GM06990 (cell line): Measurements from ENCODE around the gene NINL.

ENCODE experiments used
- DNase-seq: peaks from one replicate; pipeline ENCODE4 v3.0.0-alpha.2; 2011; ENCODE audit not compliant: insufficient read length; ENCODE audit errors: extremely low read depth
- H3K27me3 ChIP-seq: replicated peaks from 2 replicates; pipeline ENCODE4 v1.6.0; 2011; ENCODE audit warnings: low read length; ENCODE audit not compliant: control insufficient read depth, insufficient read depth
- H3K36me3 ChIP-seq: 2 replicates; pipeline ENCODE4 v1.5.1; 2011; ENCODE audit warnings: low read length; ENCODE audit not compliant: control insufficient read depth, insufficient read depth
- H3K4me3 ChIP-seq: replicated peaks from 2 replicates; pipeline ENCODE4 v1.5.1; 2011; ENCODE audit warnings: low read depth, mild to moderate bottlenecking, control low read depth, low read length
- TF ChIP-seq, protein P1 (sequence below): IDR thresholded peaks from 2 replicates; pipeline ENCODE4 v1.5.1; 2011; ENCODE audit warnings: low read length, control low read depth, mild to moderate bottlenecking, inconsistent platforms; ENCODE audit not compliant: insufficient read depth, poor library complexity, severe bottlenecking

NINL gene

DNA sequence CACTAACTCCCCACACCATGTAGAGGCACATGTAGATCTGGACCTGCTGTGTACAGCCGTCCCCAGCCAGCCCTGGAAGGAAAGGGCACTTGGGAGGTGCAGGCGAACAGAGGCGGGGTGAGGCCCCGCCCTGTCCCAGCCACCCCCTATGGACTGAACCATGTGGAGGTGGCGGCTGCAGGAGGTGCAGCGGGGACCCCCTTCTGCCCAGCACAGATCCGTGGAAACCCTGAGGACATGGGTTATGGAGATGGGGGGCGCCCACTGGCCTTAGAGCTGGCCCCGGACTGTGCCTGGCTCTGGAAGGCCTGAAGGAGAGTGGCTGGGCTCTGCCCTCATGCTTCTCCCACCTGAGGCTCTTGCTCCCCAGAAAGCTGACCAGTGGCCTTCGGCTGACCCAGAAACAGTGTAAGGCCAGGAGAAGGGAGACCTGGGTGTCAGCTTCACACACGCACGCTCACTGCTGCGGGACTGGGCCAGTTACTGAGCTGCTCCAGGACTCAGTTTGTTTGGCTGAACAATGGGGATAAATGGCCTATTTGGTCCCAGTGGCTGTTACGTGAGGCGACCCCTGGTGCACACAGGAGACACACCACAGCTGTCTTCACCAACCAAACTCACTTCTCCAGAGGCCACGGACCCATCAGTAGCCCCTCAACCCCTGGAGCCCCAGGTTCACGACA lies 90.7 kb downstream of the NINL start:
- no peaks in the 10 kb centered on the region for H3K36me3 ChIP-seq
- DNase-seq, result no peak
- TF ChIP-seq, protein P1, sequence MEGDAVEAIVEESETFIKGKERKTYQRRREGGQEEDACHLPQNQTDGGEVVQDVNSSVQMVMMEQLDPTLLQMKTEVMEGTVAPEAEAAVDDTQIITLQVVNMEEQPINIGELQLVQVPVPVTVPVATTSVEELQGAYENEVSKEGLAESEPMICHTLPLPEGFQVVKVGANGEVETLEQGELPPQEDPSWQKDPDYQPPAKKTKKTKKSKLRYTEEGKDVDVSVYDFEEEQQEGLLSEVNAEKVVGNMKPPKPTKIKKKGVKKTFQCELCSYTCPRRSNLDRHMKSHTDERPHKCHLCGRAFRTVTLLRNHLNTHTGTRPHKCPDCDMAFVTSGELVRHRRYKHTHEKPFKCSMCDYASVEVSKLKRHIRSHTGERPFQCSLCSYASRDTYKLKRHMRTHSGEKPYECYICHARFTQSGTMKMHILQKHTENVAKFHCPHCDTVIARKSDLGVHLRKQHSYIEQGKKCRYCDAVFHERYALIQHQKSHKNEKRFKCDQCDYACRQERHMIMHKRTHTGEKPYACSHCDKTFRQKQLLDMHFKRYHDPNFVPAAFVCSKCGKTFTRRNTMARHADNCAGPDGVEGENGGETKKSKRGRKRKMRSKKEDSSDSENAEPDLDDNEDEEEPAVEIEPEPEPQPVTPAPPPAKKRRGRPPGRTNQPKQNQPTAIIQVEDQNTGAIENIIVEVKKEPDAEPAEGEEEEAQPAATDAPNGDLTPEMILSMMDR, result no peak
- no peak overlapping the region for H3K4me3 ChIP-seq
- H3K27me3 ChIP-seq, result no peaks in the 10 kb centered on the region; the same call in 1 of the 2 replicates

DNA sequence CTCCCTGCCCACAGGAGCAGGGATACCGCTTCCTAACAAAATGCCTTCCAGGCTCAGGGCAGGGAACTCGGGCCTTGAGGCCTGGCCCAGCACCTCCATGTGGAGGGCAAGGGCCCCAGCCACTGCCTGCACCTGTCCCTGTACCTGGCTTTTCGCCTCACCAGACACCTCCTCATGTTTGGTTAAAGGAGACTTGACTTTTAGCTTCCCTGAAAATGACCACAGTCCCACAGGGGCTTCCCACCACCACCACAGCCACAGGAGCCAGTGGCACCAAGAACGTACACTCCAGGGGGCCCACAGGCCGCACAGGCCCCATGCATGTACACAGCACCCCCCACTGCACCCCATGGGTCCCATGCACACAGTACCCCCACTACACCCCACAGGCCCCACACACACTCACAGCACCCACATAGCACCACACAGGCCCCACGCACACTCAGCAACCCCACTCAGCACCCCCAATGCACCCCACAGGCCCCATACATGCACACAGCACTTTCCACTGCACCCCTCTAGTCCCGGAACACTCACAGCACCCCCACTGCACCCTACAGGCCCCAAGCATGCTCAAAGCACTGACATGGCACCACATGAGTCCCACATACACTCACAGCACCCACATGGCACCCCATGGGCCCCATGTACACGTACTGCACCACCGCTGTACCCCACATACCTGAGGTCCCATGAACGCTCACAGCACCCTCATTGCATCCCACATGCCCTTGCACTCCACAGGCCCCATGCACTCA lies 91.4 kb downstream of the NINL start:
- Histone ChIP-seq H3K4me3 (no peak overlapping the region), H3K36me3 (no peaks in the 10 kb centered on the region), H3K27me3 (no peaks in the 10 kb centered on the region; the same call in 1 of the 2 replicates)
- DNase-seq, result no peak
- TF ChIP-seq, protein P1, result no peak

DNA sequence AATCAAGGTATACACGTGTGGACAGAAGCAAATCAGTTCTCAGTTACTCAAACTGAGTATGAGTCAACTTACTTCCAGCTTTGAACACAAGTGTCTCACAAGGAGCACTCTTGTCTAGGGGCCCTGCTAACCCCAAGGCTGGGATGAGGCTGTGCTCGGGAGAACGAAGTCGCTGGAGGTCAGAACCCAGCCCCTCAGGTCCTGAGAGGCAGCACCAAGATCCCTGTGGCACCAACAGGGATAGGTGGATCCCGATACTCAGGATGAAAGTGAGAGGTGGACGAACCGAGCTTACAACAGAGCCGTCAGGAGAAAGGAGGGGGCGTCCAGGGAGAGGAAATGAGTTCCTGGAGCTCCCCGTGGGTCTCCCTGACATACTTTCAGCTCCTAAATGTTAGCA lies 92.2 kb downstream of the NINL start:
- H3K27me3 ChIP-seq, result no peaks in the 10 kb centered on the region; the same call in 1 of the 2 replicates
- no peak overlapping the region for H3K4me3 ChIP-seq
- DNase-seq, result no peak
- H3K36me3 ChIP-seq, result no peaks in the 10 kb centered on the region
- TF ChIP-seq, protein P1, result no peak

DNA sequence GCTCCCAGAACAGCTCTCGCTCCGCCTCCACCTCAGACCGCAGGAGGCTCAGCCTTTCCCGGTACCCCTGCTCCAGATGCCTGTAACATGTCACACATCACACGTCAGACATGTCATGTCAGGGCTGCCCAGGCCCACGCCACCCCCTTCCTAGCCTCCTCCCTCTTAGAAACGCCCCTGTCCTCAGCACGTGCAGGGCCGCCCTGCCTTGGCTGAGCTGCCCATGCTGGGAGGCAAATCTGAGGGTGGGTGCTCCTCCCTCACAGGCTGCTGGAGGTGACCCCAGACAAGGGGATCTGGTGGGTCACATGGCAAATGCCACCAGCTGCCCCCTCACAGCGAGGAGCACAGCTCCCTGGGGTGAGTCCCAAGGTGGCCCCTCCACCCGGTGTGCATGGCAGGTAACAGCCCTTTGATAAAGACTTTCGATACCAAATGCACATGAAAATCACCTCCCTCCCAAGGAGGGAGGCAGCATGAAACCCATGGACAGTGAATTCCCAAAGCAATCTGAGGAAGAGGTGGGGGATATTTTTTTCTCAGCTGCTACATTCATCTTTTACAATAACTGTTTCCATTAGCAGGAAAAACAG lies 93.8 kb downstream of the NINL start:
- TF ChIP-seq, protein P1, result no peak
- DNase-seq, result no peak
- Histone ChIP-seq H3K4me3 (no peak overlapping the region), H3K36me3 (no peaks in the 10 kb centered on the region), H3K27me3 (no peaks in the 10 kb centered on the region)

DNA sequence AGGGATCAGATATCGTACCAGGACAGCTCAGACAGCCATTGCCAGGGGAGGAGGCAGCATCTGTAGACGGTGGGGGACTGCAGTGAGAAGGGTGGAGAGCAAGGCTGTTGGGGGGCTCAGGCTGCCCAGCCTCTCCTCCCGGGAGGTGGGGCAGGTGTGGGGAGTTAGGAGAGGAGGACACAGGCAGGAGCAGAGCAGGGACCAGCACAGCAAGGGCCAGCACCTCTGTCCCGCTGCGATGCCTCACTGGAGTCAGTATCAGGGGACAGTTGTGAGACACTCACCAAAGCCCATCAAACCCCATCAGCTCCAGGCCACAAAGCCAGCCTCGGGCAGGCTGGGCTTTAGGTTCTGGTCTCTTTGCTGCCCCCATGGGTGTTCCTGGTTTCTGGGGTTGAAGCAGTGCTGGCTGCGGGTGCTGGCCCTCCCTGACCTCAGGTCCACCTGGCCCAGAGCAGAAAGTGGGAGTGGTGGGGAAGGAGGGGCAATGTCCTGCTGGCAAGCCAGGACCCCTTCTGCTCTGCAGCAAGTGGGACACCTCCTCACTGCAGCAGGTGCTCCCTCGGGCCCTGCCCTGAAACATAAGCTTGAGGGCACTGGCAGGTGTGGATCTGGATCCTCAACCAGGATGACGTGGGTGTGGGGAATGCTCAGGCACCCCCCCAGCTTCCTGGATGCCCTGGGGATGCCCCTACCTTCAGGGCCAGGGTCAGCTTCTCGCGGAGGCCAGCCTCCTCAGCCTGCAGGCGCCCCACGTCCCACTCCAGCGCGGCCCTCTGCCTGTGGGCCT lies 94.5 kb downstream of the NINL start:
- no peak for DNase-seq
- Histone ChIP-seq H3K4me3 (no peak overlapping the region), H3K36me3 (no peaks in the 10 kb centered on the region), H3K27me3 (no peaks in the 10 kb centered on the region)
- TF ChIP-seq, protein P1, result no peak
